ENCODE results near the gene FGB.

- TF ChIP-seq CTCF (IDR thresholded peaks at IDR 0.05) (no peak), EZH2phosphoT487 (IDR thresholded peaks at IDR 0.05) (no peak)
Measured at GRCh38 chr4:154611833-154612232, 49.0 kb downstream of the FGB start.
